WERI-Rb-1 (cell line): ENCODE results near the gene RPL19.
"Not testable (repeated sequence)": the region's sequence is repeated elsewhere in the genome, so short reads cannot be mapped to it uniquely, and the experiment has no call there.

ENCODE experiments used
- DNase-seq: peaks from one replicate; pipeline ENCODE4 v3.0.0-alpha.2; 2020
- H3K27ac ChIP-seq: fragments of 250-450 bp; sonication (Bioruptor Pico); 2 replicates; pipeline ENCODE4 v1.5.1; 2020; ENCODE audit warnings: mild to moderate bottlenecking, moderate library complexity
- H3K27me3 ChIP-seq: fragments of 250-450 bp; sonication (Bioruptor Pico); 2 replicates; pipeline ENCODE4 v1.5.1; 2021; ENCODE audit warnings: mild to moderate bottlenecking, low read depth, moderate library complexity; ENCODE audit not compliant: insufficient read depth, severe bottlenecking
- H3K36me3 ChIP-seq: fragments of 250-450 bp; sonication (Bioruptor Pico); 2 replicates; pipeline ENCODE4 v1.5.1; 2020; ENCODE audit warnings: mild to moderate bottlenecking, moderate library complexity
- H3K4me3 ChIP-seq: 2 replicates; pipeline ENCODE4 v1.5.1; 2011; ENCODE audit warnings: low read depth, mild to moderate bottlenecking, control low read depth, low read length
- H3K9me3 ChIP-seq: fragments of 250-450 bp; sonication (Bioruptor Pico); 2 replicates; pipeline ENCODE4 v1.5.1; 2021; ENCODE audit warnings: mild to moderate bottlenecking, moderate library complexity; ENCODE audit not compliant: severe bottlenecking
- TF ChIP-seq, protein P1 (sequence below): IDR thresholded peaks from 2 replicates; pipeline ENCODE4 v1.5.1; 2011; ENCODE audit warnings: low read depth, mild to moderate bottlenecking, control low read depth, inconsistent platforms, low read length

Gene RPL19

DNA sequence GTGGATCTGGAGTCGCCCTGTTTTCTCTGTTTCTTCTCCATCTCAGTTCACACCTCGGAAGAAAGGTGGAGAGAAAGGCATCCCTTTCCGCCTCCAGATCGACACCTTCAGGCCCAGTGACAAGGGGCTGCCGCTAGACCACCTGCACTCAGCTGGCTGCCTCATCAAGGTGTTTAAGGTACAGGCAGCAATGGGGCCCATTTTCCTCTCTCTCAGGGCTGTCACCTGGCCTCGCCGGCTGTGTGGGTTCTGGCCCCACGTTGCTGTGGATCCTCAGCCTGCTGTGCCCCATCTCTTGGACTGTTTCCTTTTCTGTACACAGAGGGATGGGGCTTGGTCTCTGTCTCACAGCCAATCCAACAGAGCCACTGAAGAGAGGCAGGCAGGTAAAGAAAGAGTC is 43.1 kb downstream of the RPL19 start:
- Histone ChIP-seq H3K4me3 (no peak overlapping the region), H3K27me3 (no peaks in the 10 kb centered on the region)

DNA sequence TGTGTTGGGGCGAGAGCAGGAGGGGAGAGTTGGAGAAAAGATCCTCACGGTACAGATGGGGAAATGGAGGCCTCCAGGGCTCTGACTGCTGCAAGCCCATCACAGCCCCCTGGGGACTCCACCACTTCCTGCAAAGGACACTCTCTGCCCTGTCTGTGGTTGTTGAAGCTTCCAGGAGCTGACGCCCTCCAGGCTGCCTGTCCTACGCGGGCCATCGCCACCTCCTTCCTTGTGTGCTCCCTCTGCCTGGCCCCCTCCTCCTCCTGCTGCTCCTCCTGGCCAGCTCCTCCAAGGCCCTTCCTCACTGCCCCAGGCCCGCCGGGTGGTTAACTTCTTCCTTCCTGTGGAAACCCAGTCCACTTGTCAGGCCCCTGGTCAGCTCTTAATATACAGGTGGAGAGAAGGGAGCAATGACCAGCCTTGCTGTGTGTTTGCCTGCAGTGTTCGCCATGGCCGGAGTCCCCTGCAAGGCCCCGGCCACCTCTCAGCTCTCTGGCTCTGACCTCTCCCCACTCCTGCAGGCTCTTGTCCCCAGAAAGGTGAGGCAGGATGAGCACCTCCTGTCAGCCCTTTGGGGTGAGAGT is 44.0 kb downstream of the RPL19 start:
- H3K4me3 ChIP-seq, result no peak overlapping the region
- H3K27ac ChIP-seq, result no peak overlapping the region
- H3K36me3 ChIP-seq, result no peaks in the 10 kb centered on the region
- H3K27me3 ChIP-seq, result no peaks in the 10 kb centered on the region
- TF ChIP-seq, protein P1, sequence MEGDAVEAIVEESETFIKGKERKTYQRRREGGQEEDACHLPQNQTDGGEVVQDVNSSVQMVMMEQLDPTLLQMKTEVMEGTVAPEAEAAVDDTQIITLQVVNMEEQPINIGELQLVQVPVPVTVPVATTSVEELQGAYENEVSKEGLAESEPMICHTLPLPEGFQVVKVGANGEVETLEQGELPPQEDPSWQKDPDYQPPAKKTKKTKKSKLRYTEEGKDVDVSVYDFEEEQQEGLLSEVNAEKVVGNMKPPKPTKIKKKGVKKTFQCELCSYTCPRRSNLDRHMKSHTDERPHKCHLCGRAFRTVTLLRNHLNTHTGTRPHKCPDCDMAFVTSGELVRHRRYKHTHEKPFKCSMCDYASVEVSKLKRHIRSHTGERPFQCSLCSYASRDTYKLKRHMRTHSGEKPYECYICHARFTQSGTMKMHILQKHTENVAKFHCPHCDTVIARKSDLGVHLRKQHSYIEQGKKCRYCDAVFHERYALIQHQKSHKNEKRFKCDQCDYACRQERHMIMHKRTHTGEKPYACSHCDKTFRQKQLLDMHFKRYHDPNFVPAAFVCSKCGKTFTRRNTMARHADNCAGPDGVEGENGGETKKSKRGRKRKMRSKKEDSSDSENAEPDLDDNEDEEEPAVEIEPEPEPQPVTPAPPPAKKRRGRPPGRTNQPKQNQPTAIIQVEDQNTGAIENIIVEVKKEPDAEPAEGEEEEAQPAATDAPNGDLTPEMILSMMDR, result no peak
- DNase-seq, result no peak
- no peaks in the 10 kb centered on the region for H3K9me3 ChIP-seq

More for the DNA sequence above, 43.1 kb downstream of the RPL19 start:
- Histone ChIP-seq H3K36me3 (no peaks in the 10 kb centered on the region), H3K9me3 (no peaks in the 10 kb centered on the region), H3K27ac (no peak overlapping the region)
- TF ChIP-seq, protein P1, result no peak
- DNase-seq, result no peak

DNA sequence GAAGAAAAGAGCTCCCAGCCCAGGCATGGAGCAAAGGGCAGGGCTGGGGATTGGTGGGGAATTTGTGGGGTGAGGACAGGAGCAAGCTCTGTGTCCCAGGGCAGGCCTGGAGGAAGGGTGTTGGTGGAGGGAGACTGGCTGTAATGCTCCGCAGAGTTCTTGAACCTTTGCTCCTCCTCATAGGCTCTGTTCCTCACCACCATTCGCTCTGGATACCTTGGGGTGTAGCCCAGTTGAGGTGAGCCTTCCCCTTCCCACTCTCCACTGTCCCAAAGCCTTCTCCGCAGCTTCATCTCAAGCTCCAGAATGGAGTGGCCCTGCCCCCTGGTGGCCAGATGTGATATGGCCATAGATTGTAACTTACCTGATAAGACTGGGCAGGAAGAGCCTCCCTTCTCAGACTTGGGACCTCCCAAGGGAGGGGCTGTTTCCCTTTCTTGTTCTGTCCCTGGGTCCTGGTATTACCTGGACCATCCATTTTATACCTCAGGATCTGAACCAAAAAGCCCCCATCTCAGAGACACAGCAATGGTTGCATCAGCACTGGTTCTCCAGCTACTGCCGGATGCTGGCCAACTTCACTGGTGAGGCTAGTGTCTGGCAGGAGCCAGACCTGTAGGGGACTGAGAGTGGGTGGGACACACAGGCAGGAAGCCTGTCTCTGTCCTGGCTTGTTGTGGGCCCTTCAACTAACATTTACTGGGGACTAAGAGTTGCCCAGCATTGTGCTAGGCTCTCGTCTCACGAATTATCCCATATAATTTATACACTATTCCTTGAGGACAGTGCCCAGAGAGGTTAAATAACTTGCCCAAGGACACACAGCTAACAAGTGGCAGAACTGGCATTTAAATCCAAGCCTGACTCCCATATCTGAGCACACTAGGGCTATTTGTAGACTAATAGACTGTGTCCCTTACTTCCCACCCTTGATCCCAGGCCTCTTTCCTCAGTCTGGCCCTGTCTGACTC is 44.8 kb downstream of the RPL19 start:
- H3K4me3 ChIP-seq, result no peak overlapping the region

DNA sequence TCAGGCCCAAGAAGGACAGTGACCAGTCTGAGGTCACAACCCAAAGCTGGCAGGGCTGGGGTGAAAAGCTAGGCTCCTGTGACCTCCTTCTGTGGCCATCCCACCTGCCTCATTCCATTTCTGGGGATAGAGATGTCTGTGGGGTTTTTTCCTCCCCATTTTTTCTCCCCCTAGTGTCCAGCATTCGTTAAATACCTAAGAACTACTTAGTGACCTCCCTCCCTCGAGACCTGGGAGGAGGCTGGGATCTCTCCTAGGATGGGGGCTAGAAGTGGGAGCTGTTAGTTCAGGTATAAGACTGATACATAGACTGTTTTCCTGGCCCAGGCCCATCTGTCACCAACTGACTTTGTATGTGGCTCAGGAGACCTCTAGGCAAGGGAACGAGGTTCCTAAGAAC is 46.2 kb downstream of the RPL19 start:
- H3K36me3 ChIP-seq, result no peaks in the 10 kb centered on the region
- no peaks in the 10 kb centered on the region for H3K9me3 ChIP-seq
- no peak overlapping the region for H3K4me3 ChIP-seq
- no peak for DNase-seq
- H3K27ac ChIP-seq, result no peak overlapping the region
- H3K27me3 ChIP-seq, result no peaks in the 10 kb centered on the region
- TF ChIP-seq, protein P1, result 0 out of 2 replicates have a peak, but pooled peaks have one; percentile 9

More for the DNA sequence above, 44.8 kb downstream of the RPL19 start:
- Histone ChIP-seq H3K27me3 (no peaks in the 10 kb centered on the region), H3K36me3 (no peaks in the 10 kb centered on the region), H3K9me3 (no peaks in the 10 kb centered on the region), H3K27ac (no peak overlapping the region)
- TF ChIP-seq, protein P1, result peak; percentile 91
- peak; percentile 89 for DNase-seq

DNA sequence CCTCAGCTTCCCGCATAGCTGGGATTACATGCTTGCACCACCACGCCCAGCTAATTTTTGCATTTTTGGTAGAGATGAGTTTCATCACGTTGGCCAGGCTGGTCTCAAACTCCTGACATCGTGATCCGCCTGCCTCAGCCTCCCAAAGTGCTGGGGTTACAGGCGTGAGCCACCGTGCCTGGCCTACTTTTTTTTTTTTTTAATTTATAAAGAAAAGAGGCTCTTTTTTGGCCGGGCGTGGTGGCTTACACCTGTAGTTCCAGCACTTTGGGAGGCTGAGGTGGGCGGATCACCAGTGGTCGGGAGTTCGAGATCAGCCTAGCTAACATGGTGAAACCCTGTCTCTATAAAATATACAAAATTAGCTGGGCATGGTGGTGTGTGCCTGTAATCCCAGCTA is 50.0 kb downstream of the RPL19 start:
- not testable (repeated sequence) for H3K27me3 ChIP-seq, H3K36me3 ChIP-seq, H3K27ac ChIP-seq, DNase-seq, H3K9me3 ChIP-seq, H3K4me3 ChIP-seq

DNA sequence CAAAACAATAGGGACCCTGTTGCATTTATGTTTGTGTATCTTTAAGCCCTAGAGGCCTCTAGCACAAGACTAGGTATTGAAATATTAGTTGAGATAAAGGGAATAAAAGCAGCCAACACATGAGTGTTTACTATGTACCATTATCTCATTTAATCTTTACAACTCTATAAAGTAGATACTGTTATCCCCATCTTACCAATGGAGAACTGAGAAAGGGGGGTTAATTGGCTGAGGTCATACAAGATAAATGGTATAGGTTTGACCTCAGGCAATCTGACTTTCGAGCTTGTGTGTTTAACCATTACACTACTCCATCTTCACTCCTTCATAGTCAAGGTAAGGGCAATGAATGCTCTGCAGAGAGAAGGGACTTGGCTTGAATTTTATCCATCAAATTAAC is 51.9 kb downstream of the RPL19 start:
- TF ChIP-seq, protein P1, result no peak
- no peak overlapping the region for H3K4me3 ChIP-seq
- no peak overlapping the region for H3K27ac ChIP-seq
- no peaks in the 10 kb centered on the region for H3K27me3 ChIP-seq
- no peaks in the 10 kb centered on the region; the same call in 1 of the 2 replicates for H3K36me3 ChIP-seq
- no peak for DNase-seq
- H3K9me3 ChIP-seq, result no peaks in the 10 kb centered on the region
